Right lobe of liver (tissue), 6 donors: ENCODE data around the gene SNRNP48. TPM values are rescaled to one million over a fixed set of nuclear protein-coding genes. Genes with fewer than 3 reads are reported as not detected.

Experiments
- ATAC-seq, 4 donors: fragments of 200-7000 bp; cut with Tn5 transposase; one replicate each; pipeline ENCODE4 v1.9.1; 2020; ENCODE audit warnings: mild to moderate bottlenecking in 4 of 4, moderate library complexity in 4 of 4
- DNase-seq, 3 donors: peaks; one replicate each; pipeline ENCODE4 v3.0.0-alpha.2; 2020
- H3K27ac ChIP-seq, 3 donors: fragments of 200-600 bp; one replicate each; pipeline ENCODE4 v1.8.0; 2022
- H3K27me3 ChIP-seq, 2 donors: fragments of 200-600 bp; one replicate each; pipeline ENCODE4 v1.8.0; 2022
- H3K36me3 ChIP-seq, 4 donors: fragments of 200-600 bp; sonication (generic) in 1 of 4; one replicate each; pipeline versions ENCODE4 v1.5.1 to v1.8.0; 2017 to 2022; ENCODE audit warnings: control low read depth in 1 of 4
- H3K4me1 ChIP-seq, 4 donors: fragments of 200-600 bp; sonication (generic) in 1 of 4; one replicate each; pipeline versions ENCODE4 v1.5.1 to v1.8.0; 2017 to 2022; ENCODE audit warnings: control low read depth in 1 of 4
- H3K4me3 ChIP-seq, 3 donors: fragments of 200-600 bp; one replicate each; pipeline ENCODE4 v1.8.0; 2022
- H3K9me3 ChIP-seq, 4 donors: fragments of 200-600 bp; sonication (generic) in 1 of 4; one replicate each; pipeline versions ENCODE4 v1.5.1 to v1.8.0; 2017 to 2022; ENCODE audit warnings: control low read depth in 1 of 4
- CTCF ChIP-seq, 4 donors: fragments of 200-600 bp in 3 of 4; fragments of 450-650 bp in 1 of 4; IDR thresholded peaks; one replicate each; pipeline versions ENCODE4 v1.5.1 to v1.8.0; 2016 to 2022; ENCODE audit warnings: antibody characterized with exemption in 4 of 4, mild to moderate bottlenecking in 2 of 4
- POLR2A ChIP-seq: fragments of 450-650 bp; IDR thresholded peaks from one replicate; pipeline ENCODE4 v1.6.1; 2017; ENCODE audit warnings: antibody characterized with exemption, mild to moderate bottlenecking
- WGBS: methylation state at CpG from one replicate; pipeline ENCODE4 v1.1.6; 2018; ENCODE audit warnings: low coverage, low lambda C conversion rate; ENCODE audit not compliant: insufficient coverage; ENCODE audit errors: missing lambda C conversion rate; 5-methylcytosine and 5-hydroxymethylcytosine counted together
- intact Hi-C, 2 donors: fragments of 100-400 bp; cut with DNase I; formaldehyde crosslinking; loops; one replicate each; pipeline versions ENCODE4 v1.11.2 to v1.14.1; 2022
- total RNA-seq, 6 experiments: library from RNA; depleted of rRNA in 2 of 6; stranded (reverse); fragments of >200 nt in 2 of 6; fragmentation: NEBNext Ultra II Directional in 3 of 6; extraction: Animal tissue kit (Norgen Biotek cat#: 25700) in 3 of 6; gene quantifications; one replicate each; pipeline versions ENCODE4 v1.1.0 to v1.2.4, GENCODE V29; 2016 to 2023
- donor health status: DM: no; HTN: yes; CAD: no.
- donor health status: DM: no; HTN: no; CAD: no.
- donor health status: DM: no; HTN: no; CAD: no.
- donor health status: DM: no; HTN: yes; CAD: no.
- donor health status: DM: no; HTN: yes; CAD: no.

The SNRNP48 gene
- total RNA-seq, 6 experiments from 2014 or later: 4.7 to 13.7 (median 7.0) TPM

GRCh38 chr6:7628909-7629308 is 38.9 kb downstream of the SNRNP48 start:
- H3K9me3 ChIP-seq: no peaks in the 10 kb centered on the region
- ATAC-seq (no peak), DNase-seq (no peak)
- 87% methylated on average over 11 of the region's 11 CpGs for WGBS
- no peak overlapping the region for H3K27ac ChIP-seq
- H3K27me3 ChIP-seq: no peaks in the 10 kb centered on the region
- intact Hi-C loops: no loop called here
- no peak overlapping the region for H3K4me3 ChIP-seq
- H3K36me3 ChIP-seq: no peaks in the 10 kb centered on the region
- no peak for TF ChIP-seq POLR2A
- TF ChIP-seq CTCF (IDR thresholded peaks at IDR 0.05): no peak
- no peaks in the 10 kb centered on the region for H3K4me1 ChIP-seq

- no peaks in the 10 kb centered on the region for H3K4me1 ChIP-seq
- TF ChIP-seq POLR2A (no peak), CTCF (IDR thresholded peaks at IDR 0.05) (no peak)
- H3K27ac ChIP-seq: no peak overlapping the region
- intact Hi-C loops: no loop called here
- H3K36me3 ChIP-seq: no peaks in the 10 kb centered on the region
- ATAC-seq (no peak), DNase-seq (no peak)
- no peak overlapping the region for H3K4me3 ChIP-seq
- no peaks in the 10 kb centered on the region for H3K9me3 ChIP-seq
- 41% methylated on average over 2 of the region's 2 CpGs for WGBS
- no peaks in the 10 kb centered on the region for H3K27me3 ChIP-seq
Measured at GRCh38 chr6:7629321-7629720, 39.3 kb downstream of the SNRNP48 start.

- no peak overlapping the region for H3K27ac ChIP-seq
- no peak for TF ChIP-seq CTCF (IDR thresholded peaks at IDR 0.05)
- no peak for TF ChIP-seq POLR2A
- H3K9me3 ChIP-seq: no peaks in the 10 kb centered on the region
- no peak overlapping the region for H3K4me3 ChIP-seq
- ATAC-seq (no peak), DNase-seq (no peak)
- H3K36me3 ChIP-seq: no peaks in the 10 kb centered on the region
- no peaks in the 10 kb centered on the region for H3K27me3 ChIP-seq
- no peaks in the 10 kb centered on the region for H3K4me1 ChIP-seq
- intact Hi-C loops: no loop called here
- WGBS: 53% methylated on average over 3 of the region's 5 CpGs
Measured at GRCh38 chr6:7630792-7631191, 40.8 kb downstream of the SNRNP48 start.

GRCh38 chr6:7631466-7631865 is 41.5 kb downstream of the SNRNP48 start:
- ATAC-seq: no peak

More at GRCh38 chr6:7631466-7631865, 41.5 kb downstream of the SNRNP48 start:
- no peak overlapping the region for H3K4me3 ChIP-seq
- H3K4me1 ChIP-seq: no peaks in the 10 kb centered on the region
- DNase-seq: no peak
- H3K36me3 ChIP-seq: no peaks in the 10 kb centered on the region
- 62% methylated on average over 5 of the region's 5 CpGs for WGBS
- no peaks in the 10 kb centered on the region for H3K9me3 ChIP-seq
- intact Hi-C loops: no loop called here
- no peak overlapping the region for H3K27ac ChIP-seq
- no peaks in the 10 kb centered on the region for H3K27me3 ChIP-seq
- TF ChIP-seq POLR2A (no peak), CTCF (IDR thresholded peaks at IDR 0.05) (no peak)
